ENCODE results near the gene COQ5. TPM values are rescaled to one million over a fixed set of nuclear protein-coding genes. Genes with fewer than 3 reads are reported as not detected.
A peak's percentile ranks its signal among the peaks of the same experiment; 100 is the strongest.

Gene COQ5
- total RNA-seq, 4 donors from 2014 or later, result 22.6 to 40.4 (median 28.6) TPM

- TF ChIP-seq CTCF (IDR thresholded peaks at IDR 0.05), result no peak
- no peak for TF ChIP-seq POLR2A (IDR thresholded peaks at IDR 0.05)
- no peak overlapping the region for H3K27ac ChIP-seq
- no peak for DNase-seq
- H3K9me3 ChIP-seq, result no peaks in the 10 kb centered on the region
- no peaks in the 10 kb centered on the region for H3K27me3 ChIP-seq
- peaks cover 0 to 16% (median 0%) of the 10 kb centered on the region in 3 donors for H3K36me3 ChIP-seq
- no peak overlapping the region for H3K4me3 ChIP-seq
- H3K4me1 ChIP-seq, result peaks cover 6 to 72% (median 19%) of the 10 kb centered on the region in 4 donors
These were observed 11.5 kb upstream of the COQ5 start for GRCh38 chr12:120540445-120540844.

GRCh38 chr12:120539303-120539702 lies 10.3 kb upstream of the COQ5 start:
- no peaks in the 10 kb centered on the region for H3K9me3 ChIP-seq
- H3K27ac ChIP-seq, result peak overlapping the region in 3 of 4 donors; percentile 37 to 74 (median 65)
- peaks cover 0 to 16% (median 0%) of the 10 kb centered on the region in 3 donors for H3K36me3 ChIP-seq
- DNase-seq, result no peak
- H3K4me1 ChIP-seq, result peaks cover 6 to 73% (median 19%) of the 10 kb centered on the region in 4 donors
- no peak for TF ChIP-seq POLR2A (IDR thresholded peaks at IDR 0.05)
- H3K4me3 ChIP-seq, result peak overlapping the region in 2 of 4 donors; percentile 9 to 96
- no peaks in the 10 kb centered on the region for H3K27me3 ChIP-seq

- DNase-seq, result peak in 2 of 3 donors; percentile 70 to 77
- Histone ChIP-seq H3K9me3 (no peaks in the 10 kb centered on the region), H3K27ac (peak overlapping the region; percentile 37 to 74 (median 66)), H3K4me1 (peaks cover 6 to 65% (median 19%) of the 10 kb centered on the region in 4 donors), H3K27me3 (no peaks in the 10 kb centered on the region), H3K36me3 (peaks cover 0 to 8% (median 0%) of the 10 kb centered on the region in 3 donors), H3K4me3 (peak overlapping the region in 2 of 4 donors; percentile 9 to 96)
- TF ChIP-seq POLR2A (IDR thresholded peaks at IDR 0.05) (no peak), CTCF (IDR thresholded peaks at IDR 0.05) (no peak)
These were observed 9.6 kb upstream of the COQ5 start for GRCh38 chr12:120538281-120539156.

GRCh38 chr12:120537856-120538220 lies 8.9 kb upstream of the COQ5 start:
- H3K27me3 ChIP-seq, result no peaks in the 10 kb centered on the region
- no peaks in the 10 kb centered on the region for H3K9me3 ChIP-seq
- DNase-seq, result no peak
- H3K4me3 ChIP-seq, result peak overlapping the region in 3 of 4 donors; percentile 11 to 96 (median 84)
- no peak for TF ChIP-seq CTCF (IDR thresholded peaks at IDR 0.05)
- TF ChIP-seq POLR2A (IDR thresholded peaks at IDR 0.05), result no peak
- H3K4me1 ChIP-seq, result peaks cover 6 to 63% (median 19%) of the 10 kb centered on the region in 4 donors
- H3K27ac ChIP-seq, result peak overlapping the region; percentile 37 to 74 (median 66)
- peaks cover 0 to 8% (median 0%) of the 10 kb centered on the region in 3 donors for H3K36me3 ChIP-seq

DNA sequence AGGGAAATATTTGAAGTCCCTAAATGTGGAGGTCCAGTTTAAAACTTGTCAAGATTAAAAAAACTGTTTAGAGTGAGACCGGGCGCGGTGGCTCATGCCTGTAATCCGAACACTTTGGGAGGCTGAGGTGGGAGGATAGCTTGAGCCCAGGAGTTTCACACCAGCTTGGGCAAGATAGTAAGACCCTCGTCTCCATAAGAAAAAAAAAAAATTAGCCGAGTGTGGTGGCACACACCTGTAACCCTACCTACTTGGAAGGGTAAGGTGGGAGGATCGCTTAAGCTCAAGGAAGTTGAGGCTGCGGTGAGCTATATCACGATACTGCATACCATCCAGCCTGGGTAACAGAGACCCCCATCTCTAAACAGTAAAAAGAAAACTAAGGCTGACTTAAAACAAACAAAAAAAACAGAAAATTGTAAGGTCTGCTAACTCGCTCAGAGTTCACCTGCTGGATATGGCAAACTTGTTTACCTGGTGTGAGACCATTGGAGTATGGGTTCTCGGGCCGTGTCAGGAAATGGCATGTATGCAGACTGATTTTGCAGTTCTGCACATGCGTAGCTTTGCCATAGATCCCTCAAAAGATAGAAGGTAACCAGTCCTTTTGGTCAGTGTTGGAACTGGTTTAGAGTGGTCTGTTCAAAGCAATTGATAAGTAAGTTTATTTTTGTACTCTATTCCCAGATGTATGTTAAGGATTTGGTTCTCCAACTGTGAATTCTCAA lies 7.3 kb upstream of the COQ5 start:
- no peak for TF ChIP-seq CTCF (IDR thresholded peaks at IDR 0.05)
- no peak for TF ChIP-seq POLR2A (IDR thresholded peaks at IDR 0.05)
- DNase-seq, result peak in 2 of 3 donors; percentile 50 to 67

More for the DNA sequence above, 7.3 kb upstream of the COQ5 start:
- Histone ChIP-seq H3K36me3 (no peaks in the 10 kb centered on the region), H3K27me3 (no peaks in the 10 kb centered on the region), H3K4me1 (peaks cover 6 to 59% (median 19%) of the 10 kb centered on the region in 4 donors), H3K9me3 (no peaks in the 10 kb centered on the region), H3K4me3 (peak overlapping the region; percentile 81 to 96 (median 88)), H3K27ac (peak overlapping the region in 2 of 4 donors; percentile 96 to 98)
